ENCODE results near the gene UBE2N.
A peak's percentile ranks its signal among the peaks of the same experiment; 100 is the strongest.

DNA sequence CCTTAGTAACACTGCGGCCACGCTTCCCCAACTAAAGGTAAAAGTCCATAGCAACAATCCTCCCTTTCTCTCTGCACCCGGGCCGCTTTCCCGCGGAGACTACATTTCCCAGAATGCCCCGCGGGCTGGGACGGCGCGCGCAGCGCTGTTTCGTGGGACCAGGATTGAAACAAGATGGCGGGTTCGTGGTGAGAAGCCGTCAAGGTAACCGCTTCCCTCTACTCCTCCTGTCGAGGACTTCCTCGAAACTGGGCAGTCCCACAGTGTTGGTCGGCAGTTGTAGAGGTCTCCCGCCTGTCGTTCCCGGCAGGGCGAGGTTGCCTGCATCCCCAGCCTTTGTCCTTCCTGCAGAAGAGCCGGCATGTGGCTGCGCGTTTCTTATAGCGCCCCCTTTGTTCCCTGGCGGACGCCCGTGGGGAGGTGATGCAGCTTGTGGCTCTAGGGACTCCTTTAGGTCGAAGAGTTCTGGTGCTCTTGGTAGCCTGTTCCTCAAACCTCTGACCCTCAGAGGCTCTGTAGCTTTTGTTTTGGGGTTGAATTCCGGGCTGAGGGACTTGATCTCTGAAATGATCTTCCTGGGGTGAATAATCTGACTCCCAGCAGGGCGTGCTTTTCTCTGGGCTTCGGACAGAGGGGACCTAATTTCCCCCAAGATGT lies 25.7 kb upstream of the UBE2N start, which contains the start of gene MRPL42:
- TF ChIP-seq ZNF311 (tag by site-specific recombination; IDR thresholded peaks at IDR 0.05; ENCODE audit: borderline replicate concordance): no peak
- TF ChIP-seq, protein P1, sequence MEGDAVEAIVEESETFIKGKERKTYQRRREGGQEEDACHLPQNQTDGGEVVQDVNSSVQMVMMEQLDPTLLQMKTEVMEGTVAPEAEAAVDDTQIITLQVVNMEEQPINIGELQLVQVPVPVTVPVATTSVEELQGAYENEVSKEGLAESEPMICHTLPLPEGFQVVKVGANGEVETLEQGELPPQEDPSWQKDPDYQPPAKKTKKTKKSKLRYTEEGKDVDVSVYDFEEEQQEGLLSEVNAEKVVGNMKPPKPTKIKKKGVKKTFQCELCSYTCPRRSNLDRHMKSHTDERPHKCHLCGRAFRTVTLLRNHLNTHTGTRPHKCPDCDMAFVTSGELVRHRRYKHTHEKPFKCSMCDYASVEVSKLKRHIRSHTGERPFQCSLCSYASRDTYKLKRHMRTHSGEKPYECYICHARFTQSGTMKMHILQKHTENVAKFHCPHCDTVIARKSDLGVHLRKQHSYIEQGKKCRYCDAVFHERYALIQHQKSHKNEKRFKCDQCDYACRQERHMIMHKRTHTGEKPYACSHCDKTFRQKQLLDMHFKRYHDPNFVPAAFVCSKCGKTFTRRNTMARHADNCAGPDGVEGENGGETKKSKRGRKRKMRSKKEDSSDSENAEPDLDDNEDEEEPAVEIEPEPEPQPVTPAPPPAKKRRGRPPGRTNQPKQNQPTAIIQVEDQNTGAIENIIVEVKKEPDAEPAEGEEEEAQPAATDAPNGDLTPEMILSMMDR (tag by site-specific recombination; IDR thresholded peaks at IDR 0.05): peak; percentile 99
- TF ChIP-seq, protein P2, sequence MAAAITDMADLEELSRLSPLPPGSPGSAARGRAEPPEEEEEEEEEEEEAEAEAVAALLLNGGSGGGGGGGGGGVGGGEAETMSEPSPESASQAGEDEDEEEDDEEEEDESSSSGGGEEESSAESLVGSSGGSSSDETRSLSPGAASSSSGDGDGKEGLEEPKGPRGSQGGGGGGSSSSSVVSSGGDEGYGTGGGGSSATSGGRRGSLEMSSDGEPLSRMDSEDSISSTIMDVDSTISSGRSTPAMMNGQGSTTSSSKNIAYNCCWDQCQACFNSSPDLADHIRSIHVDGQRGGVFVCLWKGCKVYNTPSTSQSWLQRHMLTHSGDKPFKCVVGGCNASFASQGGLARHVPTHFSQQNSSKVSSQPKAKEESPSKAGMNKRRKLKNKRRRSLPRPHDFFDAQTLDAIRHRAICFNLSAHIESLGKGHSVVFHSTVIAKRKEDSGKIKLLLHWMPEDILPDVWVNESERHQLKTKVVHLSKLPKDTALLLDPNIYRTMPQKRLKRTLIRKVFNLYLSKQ (tag by site-specific recombination; IDR thresholded peaks at IDR 0.05; ENCODE audit: borderline replicate concordance): no peak
- TF ChIP-seq ZNF660 (tag by site-specific recombination; IDR thresholded peaks at IDR 0.05): peak; percentile 90

Data from HEK293 (cell line).